Activated T-cell treated with anti-CD3 and anti-CD28 coated beads, Interleukin-2, amount 50 U/mL, for 4 hours (primary cell): Measurements from ENCODE around the gene SIM2. TPM values are rescaled to one million over a fixed set of nuclear protein-coding genes. Genes with fewer than 3 reads are reported as not detected.

Experiments used
- ATAC-seq, 2 donors: fragments of 200-7000 bp; cut with Tn5 transposase; one replicate each; pipeline ENCODE4 v1.10.0; 2021
- DNase-seq: peaks from one replicate; pipeline ENCODE4 v3.0.0-alpha.2; 2020
- H3K27me3 Mint-ChIP-seq: one replicate; pipeline ENCODE4 v1.8.0; 2021; ENCODE audit warnings: low read depth, mixed read lengths
- H3K36me3 Mint-ChIP-seq: one replicate; pipeline ENCODE4 v1.8.0; 2022; ENCODE audit warnings: mixed read lengths; ENCODE audit not compliant: insufficient read depth
- H3K4me1 Mint-ChIP-seq: one replicate; pipeline ENCODE4 v1.8.0; 2021; ENCODE audit warnings: low read depth, mixed read lengths
- H3K4me3 Mint-ChIP-seq: one replicate; pipeline ENCODE4 v1.8.0; 2021; ENCODE audit warnings: mild to moderate bottlenecking, moderate library complexity, mixed read lengths
- H3K9me3 Mint-ChIP-seq: one replicate; pipeline ENCODE4 v1.8.0; 2021; ENCODE audit warnings: mixed read lengths
- total RNA-seq, 3 donors: library from RNA; stranded (reverse); gene quantifications; one replicate each; pipeline ENCODE4 v1.2.1, GENCODE V29; 2021

SIM2 gene
- total RNA-seq, 3 donors from 2014 or later = 0.18 to 0.24 TPM; not detected in 1

GRCh38 chr21:36759348-36760083, 60.6 kb downstream of the SIM2 start:
- no peak overlapping the region for H3K4me3 Mint-ChIP-seq
- no peaks in the 10 kb centered on the region for H3K9me3 Mint-ChIP-seq
- H3K27me3 Mint-ChIP-seq = no peaks in the 10 kb centered on the region
- DNase-seq = no peak
- H3K4me1 Mint-ChIP-seq = no peaks in the 10 kb centered on the region
- no peak for ATAC-seq
- H3K36me3 Mint-ChIP-seq = peaks cover 29% of the 10 kb centered on the region

GRCh38 chr21:36761685-36762084, 62.8 kb downstream of the SIM2 start:
- DNase-seq (no peak), ATAC-seq (no peak)
- Mint-ChIP-seq H3K4me1 (no peaks in the 10 kb centered on the region), H3K4me3 (no peak overlapping the region), H3K27me3 (no peaks in the 10 kb centered on the region), H3K36me3 (peaks cover 21% of the 10 kb centered on the region), H3K9me3 (no peaks in the 10 kb centered on the region)

GRCh38 chr21:36762642-36763041, 63.7 kb downstream of the SIM2 start:
- Mint-ChIP-seq H3K4me1 (no peaks in the 10 kb centered on the region), H3K36me3 (peaks cover 20% of the 10 kb centered on the region), H3K9me3 (no peaks in the 10 kb centered on the region), H3K27me3 (no peaks in the 10 kb centered on the region), H3K4me3 (no peak overlapping the region)
- no peak for DNase-seq
- ATAC-seq = no peak

GRCh38 chr21:36763305-36763704, 64.4 kb downstream of the SIM2 start:
- Mint-ChIP-seq H3K4me1 (no peaks in the 10 kb centered on the region), H3K36me3 (peaks cover 20% of the 10 kb centered on the region), H3K27me3 (no peaks in the 10 kb centered on the region), H3K4me3 (no peak overlapping the region), H3K9me3 (no peaks in the 10 kb centered on the region)
- DNase-seq (no peak), ATAC-seq (no peak)

GRCh38 chr21:36765229-36765628, 66.3 kb downstream of the SIM2 start:
- no peaks in the 10 kb centered on the region for H3K27me3 Mint-ChIP-seq
- H3K4me3 Mint-ChIP-seq = no peak overlapping the region
- DNase-seq = no peak
- no peak for ATAC-seq
- peaks cover 20% of the 10 kb centered on the region for H3K36me3 Mint-ChIP-seq
- H3K9me3 Mint-ChIP-seq = no peaks in the 10 kb centered on the region
- no peaks in the 10 kb centered on the region for H3K4me1 Mint-ChIP-seq

- DNase-seq = no peak
- no peaks in the 10 kb centered on the region for H3K4me1 Mint-ChIP-seq
- H3K9me3 Mint-ChIP-seq = no peaks in the 10 kb centered on the region
- H3K4me3 Mint-ChIP-seq = no peak overlapping the region
- no peak for ATAC-seq
- H3K36me3 Mint-ChIP-seq = peaks cover 16% of the 10 kb centered on the region
- no peaks in the 10 kb centered on the region for H3K27me3 Mint-ChIP-seq
Observed at GRCh38 chr21:36766511-36766910, 67.6 kb downstream of the SIM2 start.

- Mint-ChIP-seq H3K27me3 (no peaks in the 10 kb centered on the region), H3K9me3 (no peaks in the 10 kb centered on the region), H3K4me1 (no peaks in the 10 kb centered on the region), H3K4me3 (no peak overlapping the region), H3K36me3 (peaks cover 16% of the 10 kb centered on the region)
- no peak for ATAC-seq
- DNase-seq = no peak
Observed at GRCh38 chr21:36767096-36767495, 68.2 kb downstream of the SIM2 start.

GRCh38 chr21:36768496-36768895, 69.6 kb downstream of the SIM2 start:
- H3K27me3 Mint-ChIP-seq = no peaks in the 10 kb centered on the region
- no peak overlapping the region for H3K4me3 Mint-ChIP-seq
- ATAC-seq = no peak
- DNase-seq = no peak
- H3K36me3 Mint-ChIP-seq = peaks cover 11% of the 10 kb centered on the region
- H3K9me3 Mint-ChIP-seq = no peaks in the 10 kb centered on the region
- no peaks in the 10 kb centered on the region for H3K4me1 Mint-ChIP-seq

GRCh38 chr21:36769051-36769839, 70.3 kb downstream of the SIM2 start:
- no peak for ATAC-seq
- H3K27me3 Mint-ChIP-seq = no peaks in the 10 kb centered on the region
- H3K9me3 Mint-ChIP-seq = no peaks in the 10 kb centered on the region
- no peak for DNase-seq
- peaks cover 6% of the 10 kb centered on the region for H3K36me3 Mint-ChIP-seq
- H3K4me1 Mint-ChIP-seq = no peaks in the 10 kb centered on the region
- no peak overlapping the region for H3K4me3 Mint-ChIP-seq

GRCh38 chr21:36773117-36773516, 74.2 kb downstream of the SIM2 start:
- Mint-ChIP-seq H3K4me3 (no peak overlapping the region), H3K36me3 (no peaks in the 10 kb centered on the region), H3K4me1 (no peaks in the 10 kb centered on the region), H3K9me3 (no peaks in the 10 kb centered on the region), H3K27me3 (no peaks in the 10 kb centered on the region)
- ATAC-seq (no peak), DNase-seq (no peak)

GRCh38 chr21:36773995-36774394, 75.1 kb downstream of the SIM2 start:
- no peak for ATAC-seq
- H3K4me3 Mint-ChIP-seq = no peak overlapping the region
- DNase-seq = no peak
- H3K4me1 Mint-ChIP-seq = no peaks in the 10 kb centered on the region
- H3K27me3 Mint-ChIP-seq = no peaks in the 10 kb centered on the region
- no peaks in the 10 kb centered on the region for H3K36me3 Mint-ChIP-seq
- no peaks in the 10 kb centered on the region for H3K9me3 Mint-ChIP-seq

GRCh38 chr21:36776981-36777617, 78.2 kb downstream of the SIM2 start:
- no peak for ATAC-seq
- H3K4me1 Mint-ChIP-seq = no peaks in the 10 kb centered on the region
- no peak overlapping the region for H3K4me3 Mint-ChIP-seq
- H3K27me3 Mint-ChIP-seq = no peaks in the 10 kb centered on the region
- no peaks in the 10 kb centered on the region for H3K9me3 Mint-ChIP-seq
- no peak for DNase-seq
- peaks cover 3% of the 10 kb centered on the region for H3K36me3 Mint-ChIP-seq

GRCh38 chr21:36780861-36781260, 81.9 kb downstream of the SIM2 start:
- peaks cover 3% of the 10 kb centered on the region for H3K36me3 Mint-ChIP-seq
- H3K9me3 Mint-ChIP-seq = no peaks in the 10 kb centered on the region

GRCh38 chr21:36783612-36784374, 84.9 kb downstream of the SIM2 start:
- no peaks in the 10 kb centered on the region for H3K4me1 Mint-ChIP-seq
- no peaks in the 10 kb centered on the region for H3K27me3 Mint-ChIP-seq
- peaks cover 7% of the 10 kb centered on the region for H3K36me3 Mint-ChIP-seq
- DNase-seq (no peak), ATAC-seq (no peak)
- H3K9me3 Mint-ChIP-seq = no peaks in the 10 kb centered on the region
- no peak overlapping the region for H3K4me3 Mint-ChIP-seq

More at GRCh38 chr21:36780861-36781260, 81.9 kb downstream of the SIM2 start:
- H3K27me3 Mint-ChIP-seq = no peaks in the 10 kb centered on the region
- ATAC-seq = no peak
- no peak for DNase-seq
- H3K4me1 Mint-ChIP-seq = no peaks in the 10 kb centered on the region
- H3K4me3 Mint-ChIP-seq = no peak overlapping the region
